Ascending aorta (tissue), 2 donors: ENCODE measurements around the gene ACTR1A. TPM values are rescaled to one million over a fixed set of nuclear protein-coding genes. Genes with fewer than 3 reads are reported as not detected.
A peak's percentile ranks its signal among the peaks of the same experiment; 100 is the strongest.

Experiments used
- DNase-seq, 2 donors: peaks; one replicate each; pipeline ENCODE4 v3.0.0-alpha.2; 2019; ENCODE audit warnings: low spot score in 2 of 2
- H3K27ac ChIP-seq, 2 donors: fragments of 200-600 bp; sonication (generic); one replicate each; pipeline ENCODE4 v1.5.1; 2016 to 2017; ENCODE audit warnings: mild to moderate bottlenecking in 1 of 2
- H3K27me3 ChIP-seq: fragments of 200-600 bp; sonication (generic); one replicate; pipeline ENCODE4 v1.5.1; 2017
- H3K36me3 ChIP-seq, 2 donors: fragments of 200-600 bp; sonication (generic); one replicate each; pipeline ENCODE4 v1.5.1; 2016
- H3K4me1 ChIP-seq, 2 donors: fragments of 200-600 bp; sonication (generic); one replicate each; pipeline ENCODE4 v1.5.1; 2016 to 2017; ENCODE audit warnings: mild to moderate bottlenecking in 1 of 2
- H3K4me3 ChIP-seq, 2 donors: fragments of 200-600 bp; sonication (generic); one replicate each; pipeline ENCODE4 v1.5.1; 2016 to 2017; ENCODE audit warnings: mild to moderate bottlenecking in 1 of 2
- H3K9me3 ChIP-seq, 2 donors: fragments of 200-600 bp; sonication (generic); one replicate each; pipeline ENCODE4 v1.5.1; 2016
- intact Hi-C: fragments of 100-400 bp; cut with DNase I; formaldehyde crosslinking; loops from one replicate; pipeline ENCODE4 v1.15.1; 2023
- total RNA-seq: library from RNA; depleted of rRNA; stranded (reverse); fragments of >200 nt; gene quantifications from one replicate; pipeline ENCODE4 v1.1.0, GENCODE V29; 2016
- TF ChIP-seq, protein P1 (sequence below), 3 experiments: fragments of 200-600 bp in 2 of 3; fragments of 450-650 bp in 1 of 3; sonication (generic) in 2 of 3; IDR thresholded peaks; one replicate each; pipeline ENCODE4 v1.5.1; 2016 to 2019; ENCODE audit warnings: antibody characterized with exemption in 3 of 3, mild to moderate bottlenecking in 1 of 3, moderate library complexity in 1 of 3

Gene ACTR1A
- total RNA-seq, 1 donor from 2014 or later: 200 TPM

DNA sequence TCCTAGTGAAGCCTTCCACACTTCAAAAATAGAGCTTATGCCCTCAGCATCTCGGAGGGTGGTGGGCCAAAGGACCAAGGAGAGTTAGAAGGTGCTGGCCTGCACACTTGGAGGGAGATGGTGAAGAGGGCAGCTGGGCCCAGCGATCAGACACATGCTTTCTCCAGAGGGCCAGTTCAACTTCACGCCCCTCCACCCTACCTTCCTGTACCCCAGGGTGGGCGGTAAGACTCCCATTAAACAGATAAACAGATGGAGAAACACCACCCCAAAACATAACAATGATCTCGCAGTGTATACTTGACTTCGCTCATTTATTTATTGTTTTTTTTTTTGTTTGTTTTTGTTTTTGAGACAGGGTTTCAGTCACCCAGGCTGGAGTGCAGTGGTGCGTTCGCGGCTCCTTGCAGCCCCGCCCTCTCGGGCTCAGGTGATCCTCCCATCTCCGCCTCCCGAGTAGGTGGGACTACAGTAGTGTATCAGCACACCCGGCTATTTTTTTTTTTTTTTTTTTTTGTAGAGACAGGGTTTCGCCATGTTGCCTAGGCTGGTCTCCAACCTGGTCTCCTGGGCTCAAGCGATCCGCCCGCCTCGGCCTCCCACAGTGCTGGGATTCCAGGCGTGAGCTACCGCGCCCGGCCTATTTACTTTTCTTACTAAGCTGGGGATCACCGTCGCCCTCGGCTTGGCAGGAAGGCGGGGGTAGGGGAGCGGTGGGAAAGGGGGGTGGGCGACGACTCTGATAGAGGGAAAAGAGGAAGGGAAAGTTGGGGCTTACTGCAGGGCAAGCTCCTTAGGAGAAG is 53.0 kb downstream of the ACTR1A start:
- H3K27ac ChIP-seq: peak overlapping the region; percentile 42 to 87
- no peaks in the 10 kb centered on the region for H3K9me3 ChIP-seq
- no peaks in the 10 kb centered on the region for H3K27me3 ChIP-seq
- TF ChIP-seq, protein P1, sequence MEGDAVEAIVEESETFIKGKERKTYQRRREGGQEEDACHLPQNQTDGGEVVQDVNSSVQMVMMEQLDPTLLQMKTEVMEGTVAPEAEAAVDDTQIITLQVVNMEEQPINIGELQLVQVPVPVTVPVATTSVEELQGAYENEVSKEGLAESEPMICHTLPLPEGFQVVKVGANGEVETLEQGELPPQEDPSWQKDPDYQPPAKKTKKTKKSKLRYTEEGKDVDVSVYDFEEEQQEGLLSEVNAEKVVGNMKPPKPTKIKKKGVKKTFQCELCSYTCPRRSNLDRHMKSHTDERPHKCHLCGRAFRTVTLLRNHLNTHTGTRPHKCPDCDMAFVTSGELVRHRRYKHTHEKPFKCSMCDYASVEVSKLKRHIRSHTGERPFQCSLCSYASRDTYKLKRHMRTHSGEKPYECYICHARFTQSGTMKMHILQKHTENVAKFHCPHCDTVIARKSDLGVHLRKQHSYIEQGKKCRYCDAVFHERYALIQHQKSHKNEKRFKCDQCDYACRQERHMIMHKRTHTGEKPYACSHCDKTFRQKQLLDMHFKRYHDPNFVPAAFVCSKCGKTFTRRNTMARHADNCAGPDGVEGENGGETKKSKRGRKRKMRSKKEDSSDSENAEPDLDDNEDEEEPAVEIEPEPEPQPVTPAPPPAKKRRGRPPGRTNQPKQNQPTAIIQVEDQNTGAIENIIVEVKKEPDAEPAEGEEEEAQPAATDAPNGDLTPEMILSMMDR (IDR thresholded peaks at IDR 0.05): no peak
- DNase-seq: peak; percentile 43 to 76
- H3K4me3 ChIP-seq: peak overlapping the region; percentile 89 to 94
- peaks cover 5 to 12% of the 10 kb centered on the region in 2 donors for H3K4me1 ChIP-seq
- no peaks in the 10 kb centered on the region for H3K36me3 ChIP-seq
- intact Hi-C loops: loop anchor here (1.0 to 2.0 kb wide), 3 partner anchors 12 to 53 kb away; partner anchors contain the start of genes ACTR1A, CUEDC2 and SUFU

DNA sequence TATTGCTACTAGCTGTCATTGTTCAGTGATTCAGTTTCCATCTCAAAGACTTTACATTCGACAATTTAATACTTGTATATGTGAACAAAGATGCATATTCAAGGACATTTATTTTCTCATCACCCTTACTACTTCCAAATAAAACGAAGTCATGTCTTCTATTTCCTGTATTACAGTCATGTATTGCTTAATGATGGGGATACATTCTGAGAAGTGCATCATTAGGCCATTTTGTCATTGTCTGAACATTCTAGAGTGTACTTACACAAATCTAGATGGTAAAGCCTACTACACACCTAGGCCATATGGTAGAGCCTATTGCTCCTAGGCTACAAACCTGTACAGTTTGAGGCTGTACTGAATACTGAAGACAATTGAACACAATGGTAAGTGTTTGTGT is 57.7 kb downstream of the ACTR1A start:
- DNase-seq: no peak
- Histone ChIP-seq H3K9me3 (no peaks in the 10 kb centered on the region), H3K27me3 (no peaks in the 10 kb centered on the region), H3K4me1 (peaks cover under 1 to 2% of the 10 kb centered on the region in 2 donors), H3K27ac (no peak overlapping the region), H3K4me3 (no peak overlapping the region), H3K36me3 (no peaks in the 10 kb centered on the region)
- intact Hi-C loops: no loop called here
- TF ChIP-seq, protein P1 (IDR thresholded peaks at IDR 0.05): no peak

DNA sequence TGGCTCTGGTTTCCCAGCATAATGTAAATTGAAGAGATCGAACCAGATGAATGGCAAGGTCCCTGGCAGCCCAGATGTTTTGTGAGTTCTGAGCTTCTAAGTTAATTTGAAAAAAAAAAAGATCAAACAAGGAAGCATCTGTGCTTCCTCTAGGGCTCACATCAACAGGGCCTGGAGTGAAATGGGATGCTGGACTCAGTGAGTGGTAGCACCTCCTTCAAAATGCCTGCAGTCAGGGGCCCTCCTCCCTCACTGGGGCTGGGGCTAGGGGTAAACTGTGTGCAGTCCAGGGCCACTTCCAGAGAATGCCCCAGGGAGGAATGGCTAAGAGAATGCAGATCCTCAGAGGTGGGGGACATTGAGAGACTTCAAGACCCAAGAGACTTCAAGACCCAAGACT is 64.1 kb downstream of the ACTR1A start:
- intact Hi-C loops: no loop called here
- TF ChIP-seq, protein P1 (IDR thresholded peaks at IDR 0.05): no peak
- Histone ChIP-seq H3K36me3 (no peaks in the 10 kb centered on the region), H3K4me1 (peaks cover 2 to 5% of the 10 kb centered on the region in 2 donors), H3K4me3 (no peak overlapping the region), H3K27ac (no peak overlapping the region), H3K27me3 (no peaks in the 10 kb centered on the region), H3K9me3 (no peaks in the 10 kb centered on the region)
- DNase-seq: no peak

DNA sequence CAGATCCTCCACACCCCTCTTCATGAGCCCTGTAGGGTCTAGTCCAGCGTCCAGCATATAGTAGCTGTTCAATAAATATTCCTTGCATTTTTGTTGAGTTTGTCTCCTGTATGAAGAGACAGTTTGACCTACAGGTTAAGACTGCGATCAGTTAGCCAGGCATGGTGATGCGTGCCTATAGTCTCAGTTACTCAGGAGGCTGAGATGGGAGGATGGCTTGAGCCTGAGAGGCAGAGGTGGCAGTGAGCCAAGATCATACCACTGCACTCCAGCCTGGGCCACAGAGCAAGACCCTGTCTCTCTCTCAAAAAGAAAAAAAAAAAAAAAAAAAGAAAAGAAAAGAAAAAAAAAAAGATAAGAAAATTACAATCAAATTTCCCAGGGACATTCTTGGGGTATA is 65.0 kb downstream of the ACTR1A start:
- intact Hi-C loops: no loop called here
- Histone ChIP-seq H3K36me3 (no peaks in the 10 kb centered on the region), H3K9me3 (no peaks in the 10 kb centered on the region), H3K4me3 (no peak overlapping the region), H3K27me3 (no peaks in the 10 kb centered on the region), H3K4me1 (peaks cover 2 to 5% of the 10 kb centered on the region in 2 donors), H3K27ac (no peak overlapping the region)
- no peak for DNase-seq
- TF ChIP-seq, protein P1 (IDR thresholded peaks at IDR 0.05): no peak

DNA sequence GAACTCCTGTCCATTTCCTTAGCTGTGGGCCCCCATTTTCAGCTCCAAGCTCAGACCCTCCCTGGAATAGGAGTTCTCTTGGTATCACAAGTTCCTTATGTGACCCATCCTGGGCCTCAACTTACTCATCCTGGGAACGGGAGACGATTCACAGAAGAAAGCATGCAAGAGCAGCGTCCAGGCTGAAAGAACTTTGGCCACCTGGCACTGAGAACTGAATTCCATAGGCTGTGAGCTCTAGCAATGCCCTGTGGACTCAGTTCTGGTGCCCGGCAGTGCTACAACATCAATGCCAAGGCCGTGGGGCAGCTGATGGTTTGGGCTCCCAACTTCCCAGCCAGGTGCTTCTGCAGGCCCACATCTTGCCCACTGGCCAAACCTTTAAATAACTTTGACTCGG is 66.2 kb downstream of the ACTR1A start:
- Histone ChIP-seq H3K27me3 (no peaks in the 10 kb centered on the region), H3K4me3 (no peak overlapping the region), H3K27ac (no peak overlapping the region), H3K9me3 (no peaks in the 10 kb centered on the region), H3K4me1 (peaks cover 8 to 13% of the 10 kb centered on the region in 2 donors), H3K36me3 (no peaks in the 10 kb centered on the region)
- DNase-seq: no peak
- intact Hi-C loops: no loop called here
- TF ChIP-seq, protein P1 (IDR thresholded peaks at IDR 0.05): no peak
